Measurements from ENCODE around the gene RORB.

Gene RORB

GRCh38 chr9:74487395-74487794 is 9.7 kb upstream of the RORB start:
- Histone ChIP-seq H3K4me3 (replicated peaks; ENCODE audit: insufficient read depth, low read length) (no peak overlapping the region), H3K27me3 (ENCODE audit: insufficient read depth, poor library complexity, severe bottlenecking) (no peaks in the 10 kb centered on the region), H3K27ac (replicated peaks) (no peak overlapping the region)
- no peak for DNase-seq (ENCODE audit: low read depth in 1 of 2, low spot score in 1 of 2)
- TF ChIP-seq SPI1 (IDR thresholded peaks at IDR 0.05; ENCODE audit: borderline replicate concordance, low read depth) (no peak), POLR2AphosphoS5 (IDR thresholded peaks at IDR 0.05; ENCODE audit: low read depth) (no peak), REST (IDR thresholded peaks at IDR 0.05; ENCODE audit: insufficient replicate concordance, low read depth) (no peak), GABPA (IDR thresholded peaks at IDR 0.05; ENCODE audit: low read depth) (no peak)
- TF ChIP-seq, protein P1, sequence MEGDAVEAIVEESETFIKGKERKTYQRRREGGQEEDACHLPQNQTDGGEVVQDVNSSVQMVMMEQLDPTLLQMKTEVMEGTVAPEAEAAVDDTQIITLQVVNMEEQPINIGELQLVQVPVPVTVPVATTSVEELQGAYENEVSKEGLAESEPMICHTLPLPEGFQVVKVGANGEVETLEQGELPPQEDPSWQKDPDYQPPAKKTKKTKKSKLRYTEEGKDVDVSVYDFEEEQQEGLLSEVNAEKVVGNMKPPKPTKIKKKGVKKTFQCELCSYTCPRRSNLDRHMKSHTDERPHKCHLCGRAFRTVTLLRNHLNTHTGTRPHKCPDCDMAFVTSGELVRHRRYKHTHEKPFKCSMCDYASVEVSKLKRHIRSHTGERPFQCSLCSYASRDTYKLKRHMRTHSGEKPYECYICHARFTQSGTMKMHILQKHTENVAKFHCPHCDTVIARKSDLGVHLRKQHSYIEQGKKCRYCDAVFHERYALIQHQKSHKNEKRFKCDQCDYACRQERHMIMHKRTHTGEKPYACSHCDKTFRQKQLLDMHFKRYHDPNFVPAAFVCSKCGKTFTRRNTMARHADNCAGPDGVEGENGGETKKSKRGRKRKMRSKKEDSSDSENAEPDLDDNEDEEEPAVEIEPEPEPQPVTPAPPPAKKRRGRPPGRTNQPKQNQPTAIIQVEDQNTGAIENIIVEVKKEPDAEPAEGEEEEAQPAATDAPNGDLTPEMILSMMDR (IDR thresholded peaks at IDR 0.05; ENCODE audit: insufficient read depth, low read length): no peak

GRCh38 chr9:74493512-74493911 is 3.6 kb upstream of the RORB start:
- DNase-seq (ENCODE audit: low read depth in 1 of 2, low spot score in 1 of 2): no peak
- Histone ChIP-seq H3K4me3 (replicated peaks; ENCODE audit: insufficient read depth, low read length) (no peak overlapping the region), H3K27me3 (ENCODE audit: insufficient read depth, poor library complexity, severe bottlenecking) (peaks cover 16% of the 10 kb centered on the region), H3K27ac (replicated peaks) (no peak overlapping the region)
- no peak for TF ChIP-seq POLR2AphosphoS5 (IDR thresholded peaks at IDR 0.05; ENCODE audit: low read depth)
- no peak for TF ChIP-seq SPI1 (IDR thresholded peaks at IDR 0.05; ENCODE audit: borderline replicate concordance, low read depth)
- TF ChIP-seq, protein P1 (IDR thresholded peaks at IDR 0.05; ENCODE audit: insufficient read depth, low read length): no peak
- TF ChIP-seq REST (IDR thresholded peaks at IDR 0.05; ENCODE audit: insufficient replicate concordance, low read depth): no peak
- TF ChIP-seq GABPA (IDR thresholded peaks at IDR 0.05; ENCODE audit: low read depth): no peak

GRCh38 chr9:74494490-74494889 is 2.6 kb upstream of the RORB start:
- Histone ChIP-seq H3K27ac (replicated peaks) (no peak overlapping the region), H3K4me3 (replicated peaks; ENCODE audit: insufficient read depth, low read length) (no peak overlapping the region), H3K27me3 (ENCODE audit: insufficient read depth, poor library complexity, severe bottlenecking) (peaks cover 25% of the 10 kb centered on the region)
- DNase-seq (ENCODE audit: low read depth in 1 of 2, low spot score in 1 of 2): no peak
- TF ChIP-seq, protein P1 (IDR thresholded peaks at IDR 0.05; ENCODE audit: insufficient read depth, low read length): no peak
- TF ChIP-seq POLR2AphosphoS5 (IDR thresholded peaks at IDR 0.05; ENCODE audit: low read depth) (no peak), REST (IDR thresholded peaks at IDR 0.05; ENCODE audit: insufficient replicate concordance, low read depth) (no peak), GABPA (IDR thresholded peaks at IDR 0.05; ENCODE audit: low read depth) (no peak), SPI1 (IDR thresholded peaks at IDR 0.05; ENCODE audit: borderline replicate concordance, low read depth) (no peak)
